ENCODE measurements around the gene RBBP8NL. TPM values are rescaled to one million over a fixed set of nuclear protein-coding genes. Genes with fewer than 3 reads are reported as not detected.
A peak's percentile ranks its signal among the peaks of the same experiment; 100 is the strongest.

RBBP8NL gene
- total RNA-seq, 1 donor from 2014 or later, result 17.5 TPM

GRCh38 chr20:62446888-62447869 is 19.8 kb upstream of the RBBP8NL start:
- DNase-seq (ENCODE audit: low spot score, unreplicated experiment), result no peak
- Mint-ChIP-seq H3K4me1 (ENCODE audit: low read depth) (peaks cover 7% of the 10 kb centered on the region), H3K27me3 (peaks cover 18% of the 10 kb centered on the region), H3K27ac (peak overlapping the region; percentile 23), H3K4me3 (ENCODE audit: low read depth) (no peak overlapping the region), H3K36me3 (ENCODE audit: insufficient read depth) (no peaks in the 10 kb centered on the region), H3K9me3 (ENCODE audit: low read depth) (no peaks in the 10 kb centered on the region)
- no peak for TF ChIP-seq CTCF (IDR thresholded peaks at IDR 0.05; ENCODE audit: unreplicated experiment)

- no peak for TF ChIP-seq CTCF (IDR thresholded peaks at IDR 0.05; ENCODE audit: unreplicated experiment)
- Mint-ChIP-seq H3K27me3 (peaks cover 18% of the 10 kb centered on the region), H3K4me3 (ENCODE audit: low read depth) (no peak overlapping the region), H3K4me1 (ENCODE audit: low read depth) (peaks cover 7% of the 10 kb centered on the region), H3K36me3 (ENCODE audit: insufficient read depth) (no peaks in the 10 kb centered on the region), H3K27ac (no peak overlapping the region), H3K9me3 (ENCODE audit: low read depth) (no peaks in the 10 kb centered on the region)
- no peak for DNase-seq (ENCODE audit: low spot score, unreplicated experiment)
Observed at GRCh38 chr20:62446481-62446880, 19.1 kb upstream of the RBBP8NL start.

GRCh38 chr20:62445553-62446340 is 18.4 kb upstream of the RBBP8NL start:
- no peak for DNase-seq (ENCODE audit: low spot score, unreplicated experiment)
- H3K4me3 Mint-ChIP-seq (ENCODE audit: low read depth), result no peak overlapping the region
- H3K36me3 Mint-ChIP-seq (ENCODE audit: insufficient read depth), result no peaks in the 10 kb centered on the region
- H3K9me3 Mint-ChIP-seq (ENCODE audit: low read depth), result no peaks in the 10 kb centered on the region
- no peak for TF ChIP-seq CTCF (IDR thresholded peaks at IDR 0.05; ENCODE audit: unreplicated experiment)
- H3K27me3 Mint-ChIP-seq, result peaks cover 22% of the 10 kb centered on the region
- no peak overlapping the region for H3K27ac Mint-ChIP-seq
- H3K4me1 Mint-ChIP-seq (ENCODE audit: low read depth), result peaks cover 7% of the 10 kb centered on the region

- no peak for DNase-seq (ENCODE audit: low spot score, unreplicated experiment)
- no peak overlapping the region for H3K4me3 Mint-ChIP-seq (ENCODE audit: low read depth)
- H3K4me1 Mint-ChIP-seq (ENCODE audit: low read depth), result peaks cover 3% of the 10 kb centered on the region
- no peaks in the 10 kb centered on the region for H3K36me3 Mint-ChIP-seq (ENCODE audit: insufficient read depth)
- no peak for TF ChIP-seq CTCF (IDR thresholded peaks at IDR 0.05; ENCODE audit: unreplicated experiment)
- peaks cover 26% of the 10 kb centered on the region for H3K27me3 Mint-ChIP-seq
- no peak overlapping the region for H3K27ac Mint-ChIP-seq
- H3K9me3 Mint-ChIP-seq (ENCODE audit: low read depth), result no peaks in the 10 kb centered on the region
Observed at GRCh38 chr20:62444286-62444685, 16.9 kb upstream of the RBBP8NL start.

- Mint-ChIP-seq H3K36me3 (ENCODE audit: insufficient read depth) (no peaks in the 10 kb centered on the region), H3K4me3 (ENCODE audit: low read depth) (no peak overlapping the region), H3K4me1 (ENCODE audit: low read depth) (no peaks in the 10 kb centered on the region), H3K27ac (no peak overlapping the region), H3K27me3 (peaks cover 24% of the 10 kb centered on the region), H3K9me3 (ENCODE audit: low read depth) (no peaks in the 10 kb centered on the region)
- no peak for DNase-seq (ENCODE audit: low spot score, unreplicated experiment)
- TF ChIP-seq CTCF (IDR thresholded peaks at IDR 0.05; ENCODE audit: unreplicated experiment), result no peak
Observed at GRCh38 chr20:62441987-62442539, 14.7 kb upstream of the RBBP8NL start.

Measured in progenitor cell of endocrine pancreas (in vitro differentiated cells).